B cell (primary cell): ENCODE measurements around the gene ENTHD1. TPM values are rescaled to one million over a fixed set of nuclear protein-coding genes. Genes with fewer than 3 reads are reported as not detected.
A peak's percentile ranks its signal among the peaks of the same experiment; 100 is the strongest.

Experiments used
- ATAC-seq: fragments of 200-7000 bp; cut with Tn5 transposase; one replicate; pipeline ENCODE4 v1.10.0; 2021; ENCODE audit warnings: low read depth, mild to moderate bottlenecking, moderate number of reproducible peaks, moderate library complexity
- CTCF ChIA-PET: fragments of 350-600 bp; sonication (Branson Sonifier 250); formaldehyde crosslinking; loops from one replicate; lab custom pipeline; 2021; ENCODE audit warnings: antibody characterized with exemption, inconsistent platforms; lab: Charles Lee
- POLR2A ChIA-PET: fragments of 350-600 bp; sonication (Branson Sonifier 250); formaldehyde crosslinking; loops from one replicate; lab custom pipeline; 2021; ENCODE audit warnings: antibody characterized with exemption; lab: Charles Lee
- DNase-seq: peaks from one replicate; pipeline ENCODE4 v3.0.0; 2013
- H2AFZ ChIP-seq: 2 replicates; pipeline ENCODE4 v1.6.1; 2012; ENCODE audit warnings: mild to moderate bottlenecking, low read depth, low read length; ENCODE audit not compliant: insufficient read depth, poor library complexity, severe bottlenecking
- H3K27ac ChIP-seq, 2 donors: 1 replicate in 1 of 2; 2 replicates in 1 of 2; pipeline ENCODE4 v1.5.1; 2012 to 2013; ENCODE audit warnings: low read length in 2 of 2, mild to moderate bottlenecking in 2 of 2, moderate library complexity in 1 of 2
- H3K27me3 ChIP-seq, 4 experiments: fragments of 200-600 bp in 1 of 4; sonication (generic) in 1 of 4; replicated peaks in 1 of 4; 1 replicate in 2 of 4; 2 replicates in 2 of 4; pipeline versions ENCODE4 v1.6.1 to v1.7.0; 2013 to 2016; ENCODE audit warnings: low read length in 3 of 4, mild to moderate bottlenecking in 2 of 4, mixed read lengths in 1 of 4, moderate library complexity in 1 of 4; ENCODE audit not compliant: insufficient read depth in 4 of 4, control insufficient read depth in 3 of 4; ENCODE audit errors: control extremely low read depth in 1 of 4
- H3K36me3 ChIP-seq, 2 experiments: replicated peaks in 1 of 2; 1 replicate in 1 of 2; 2 replicates in 1 of 2; pipeline versions ENCODE4 v1.6.1 to v1.7.1; 2013; ENCODE audit warnings: low read length in 1 of 2; ENCODE audit not compliant: insufficient read depth in 2 of 2, control insufficient read depth in 1 of 2; ENCODE audit errors: control extremely low read depth in 1 of 2, extremely low read depth in 1 of 2
- H3K4me1 ChIP-seq, 2 donors: fragments of 200-600 bp in 1 of 2; sonication (generic) in 1 of 2; 1 replicate in 1 of 2; 2 replicates in 1 of 2; pipeline versions ENCODE4 v1.5.1 to v1.6.1; 2013 to 2017; ENCODE audit warnings: low read length in 2 of 2; ENCODE audit not compliant: control insufficient read depth in 2 of 2, insufficient read depth in 2 of 2
- H3K4me2 ChIP-seq: replicated peaks from 2 replicates; pipeline ENCODE3; 2012; ENCODE audit warnings: mild to moderate bottlenecking, low read depth, low read length; ENCODE audit not compliant: poor library complexity, severe bottlenecking
- H3K4me3 ChIP-seq, 5 experiments: fragments of 200-600 bp in 1 of 5; sonication (generic) in 1 of 5; 1 replicate in 3 of 5; 2 replicates in 2 of 5; pipeline versions ENCODE4 v1.5.1 to v1.7.0; 2011 to 2016; ENCODE audit warnings: low read length in 4 of 5, mild to moderate bottlenecking in 4 of 5, low read depth in 2 of 5, control low read depth in 1 of 5, moderate library complexity in 1 of 5; ENCODE audit not compliant: insufficient read depth in 1 of 5; ENCODE audit errors: control extremely low read depth in 1 of 5, extremely low read depth in 1 of 5
- H3K79me2 ChIP-seq: fragments of 200-600 bp; sonication (generic); one replicate; pipeline ENCODE4 v1.6.0; 2016; ENCODE audit warnings: low read length; ENCODE audit not compliant: control insufficient read depth, insufficient read depth
- H3K9ac ChIP-seq: fragments of 200-600 bp; sonication (generic); 2 replicates; pipeline ENCODE4 v1.6.1; 2017; ENCODE audit warnings: mild to moderate bottlenecking, low read length, moderate library complexity
- H3K9me3 ChIP-seq, 3 donors: one replicate each; pipeline versions ENCODE4 v1.6.1 to v1.7.1; 2013; ENCODE audit warnings: low read length in 2 of 3; ENCODE audit not compliant: control insufficient read depth in 2 of 3, insufficient read depth in 1 of 3; ENCODE audit errors: control extremely low read depth in 1 of 3
- H4K20me1 ChIP-seq: 2 replicates; pipeline ENCODE4 v1.6.0; 2012; ENCODE audit warnings: mild to moderate bottlenecking, low read length; ENCODE audit not compliant: insufficient read depth, control insufficient read depth, poor library complexity, severe bottlenecking
- H3K27ac Mint-ChIP-seq: one replicate; pipeline ENCODE4 v1.8.0; 2021; ENCODE audit warnings: mixed read lengths
- H3K27me3 Mint-ChIP-seq: one replicate; pipeline ENCODE4 v1.8.0; 2021; ENCODE audit warnings: mixed read lengths
- H3K4me1 Mint-ChIP-seq: one replicate; pipeline ENCODE4 v1.8.0; 2021; ENCODE audit warnings: mixed read lengths
- H3K4me3 Mint-ChIP-seq: one replicate; pipeline ENCODE4 v1.8.0; 2021; ENCODE audit warnings: mixed read lengths
- H3K9me3 Mint-ChIP-seq: one replicate; pipeline ENCODE4 v1.8.0; 2022; ENCODE audit warnings: mixed read lengths; ENCODE audit not compliant: insufficient read depth
- CTCF ChIP-seq: fragments of 200-600 bp; IDR thresholded peaks from one replicate; pipeline ENCODE4 v1.8.0; 2022; ENCODE audit warnings: antibody characterized with exemption, mild to moderate bottlenecking
- EZH2 ChIP-seq: IDR thresholded peaks from 2 replicates; pipeline ENCODE4 v1.6.1; 2012; ENCODE audit warnings: borderline replicate concordance, low read depth, mild to moderate bottlenecking, moderate library complexity, low read length; ENCODE audit not compliant: insufficient read depth, poor library complexity, severe bottlenecking
- WGBS: methylation state at CpG from one replicate; pipeline ENCODE4 v1.1.5; 2013; ENCODE audit warnings: missing lambda C conversion rate; ENCODE audit not compliant: insufficient coverage; 5-methylcytosine and 5-hydroxymethylcytosine counted together
- intact Hi-C: fragments of 100-400 bp; cut with micrococcal nuclease; formaldehyde crosslinking; loops from one replicate; pipeline ENCODE4 v1.10.0; 2022
- polyA plus RNA-seq: library from polyadenylated mRNA; depleted of rRNA; stranded (reverse); fragments of >200 nt; gene quantifications from 2 replicates; pipeline ENCODE4 v1.2.3, GENCODE V29; 2012
- total RNA-seq, 2 donors: library from RNA; stranded (reverse); fragments of 120-200 nt in 1 of 2; gene quantifications; 1 replicate in 1 of 2; 2 replicates in 1 of 2; pipeline versions ENCODE4 v1.2.3 to v1.2.4, GENCODE V29; 2013 to 2022

ENTHD1 gene
- total and polyA plus RNA-seq, 2 donors (not counting 1 experiment from before 2014, with no cell fraction given), result not detected

- H4K20me1 ChIP-seq, result no peaks in the 10 kb centered on the region
- Mint-ChIP-seq H3K4me3 (peak overlapping the region; percentile 87), H3K4me1 (peaks cover 41% of the 10 kb centered on the region), H3K27ac (peak overlapping the region; percentile 96), H3K27me3 (no peaks in the 10 kb centered on the region), H3K9me3 (no peaks in the 10 kb centered on the region)
- 0% methylated on average over 1 of the region's 2 CpGs for WGBS
- H3K4me1 ChIP-seq, result peaks cover 49 to 51% of the 10 kb centered on the region in 2 donors
- no peaks in the 10 kb centered on the region for H3K9me3 ChIP-seq
- no peaks in the 10 kb centered on the region for H3K36me3 ChIP-seq
- peak; percentile 87 for DNase-seq
- no peaks in the 10 kb centered on the region for H3K27me3 ChIP-seq
- peak overlapping the region; percentile 28 for H3K9ac ChIP-seq
- ATAC-seq, result peak; percentile 94
- ChIA-PET POLR2A (interaction anchor here (0.5 to 1.1 kb wide), 2 partner anchors 59 to 806 kb away, joined by 3 to 9 read pairs; no protein-coding TSS in a partner anchor), CTCF (interaction anchor here (0.7 to 2.0 kb wide), 4 partner anchors 39 to 126 kb away, joined by 3 to 6 read pairs (median 4); no protein-coding TSS in a partner anchor)
- H3K79me2 ChIP-seq, result peaks cover 36% of the 10 kb centered on the region
- intact Hi-C loops, result loop anchor here (5.0 kb wide), 2 partner anchors 43 to 72 kb away; no protein-coding TSS in a partner anchor
- peak overlapping the region; percentile 66 for H3K4me2 ChIP-seq
- peak overlapping the region; percentile 60 to 82 for H3K27ac ChIP-seq
- TF ChIP-seq CTCF, result no peak
- TF ChIP-seq EZH2, result no peak
- peak overlapping the region; percentile 41 for H2AFZ ChIP-seq
- peak overlapping the region in 3 of 5 experiments; percentile 0 to 49 (median 8) for H3K4me3 ChIP-seq
These were observed 5.4 kb upstream of the ENTHD1 start for GRCh38 chr22:39898997-39899396.

- H3K4me1 ChIP-seq, result peaks cover 42 to 47% of the 10 kb centered on the region in 2 donors
- CTCF ChIA-PET, result interaction anchor here (1.6 to 2.0 kb wide), 2 partner anchors 45 to 50 kb away, joined by 3 to 6 read pairs; no protein-coding TSS in a partner anchor
These were observed 4.3 kb upstream of the ENTHD1 start for GRCh38 chr22:39897841-39898240.

More at GRCh38 chr22:39897841-39898240, 4.3 kb upstream of the ENTHD1 start:
- TF ChIP-seq EZH2 (no peak), CTCF (no peak)
- H3K4me2 ChIP-seq, result peak overlapping the region; percentile 66
- peak overlapping the region; percentile 2 to 82 for H3K27ac ChIP-seq
- H3K9me3 ChIP-seq, result peaks cover 0 to 4% (median 0%) of the 10 kb centered on the region in 3 donors
- no peaks in the 10 kb centered on the region for H3K27me3 ChIP-seq
- WGBS, result 100% methylated on average over 3 of the region's 3 CpGs
- peaks cover 25% of the 10 kb centered on the region for H3K79me2 ChIP-seq
- intact Hi-C loops, result loop anchor here (5.0 kb wide), 2 partner anchors 44 to 71 kb away; no protein-coding TSS in a partner anchor
- POLR2A ChIA-PET, result no interaction called here
- no peak overlapping the region for H3K4me3 Mint-ChIP-seq
- no peaks in the 10 kb centered on the region for H3K27me3 Mint-ChIP-seq
- H3K9me3 Mint-ChIP-seq, result no peaks in the 10 kb centered on the region
- no peak overlapping the region for H3K4me3 ChIP-seq
- H3K36me3 ChIP-seq, result no peaks in the 10 kb centered on the region
- peak overlapping the region; percentile 30 for H2AFZ ChIP-seq
- H4K20me1 ChIP-seq, result no peaks in the 10 kb centered on the region
- no peak overlapping the region for H3K27ac Mint-ChIP-seq
- ATAC-seq (no peak), DNase-seq (no peak)
- peaks cover 37% of the 10 kb centered on the region for H3K4me1 Mint-ChIP-seq
- peak overlapping the region; percentile 11 for H3K9ac ChIP-seq
